Measurements from ENCODE around the gene KRT38. TPM values are rescaled to one million over a fixed set of nuclear protein-coding genes. Genes with fewer than 3 reads are reported as not detected.

Gene KRT38
- total RNA-seq, 3 donors from 2014 or later = not detected

GRCh38 chr17:41404024-41404671 lies 36.6 kb downstream of the KRT38 start:
- H3K4me1 ChIP-seq = peaks cover 0 to 14% of the 10 kb centered on the region in 2 donors
- H3K4me3 ChIP-seq = no peak overlapping the region
- no peaks in the 10 kb centered on the region for H3K27me3 ChIP-seq
- no peaks in the 10 kb centered on the region for H3K36me3 ChIP-seq
- no peaks in the 10 kb centered on the region for H3K9me3 ChIP-seq
- peak in 1 of 2 donors; percentile 91 for DNase-seq (ENCODE audit: low spot score in 2 of 2)
- peak overlapping the region; percentile 88 to 91 for H3K27ac ChIP-seq
- intact Hi-C loops (cut with DNase I; ENCODE audit: low total_unique reads) = no loop called here
- no peak for TF ChIP-seq CTCF (IDR thresholded peaks at IDR 0.05)
- peak in 1 of 3 donors; percentile 76 for TF ChIP-seq POLR2AphosphoS5 (IDR thresholded peaks at IDR 0.05)

GRCh38 chr17:41403404-41404023 lies 37.3 kb downstream of the KRT38 start:
- no peak for DNase-seq (ENCODE audit: low spot score in 2 of 2)
- Histone ChIP-seq H3K4me1 (peaks cover 0 to 14% of the 10 kb centered on the region in 2 donors), H3K27me3 (no peaks in the 10 kb centered on the region), H3K4me3 (no peak overlapping the region), H3K27ac (peak overlapping the region; percentile 88 to 91), H3K36me3 (no peaks in the 10 kb centered on the region), H3K9me3 (no peaks in the 10 kb centered on the region)
- intact Hi-C loops (cut with DNase I; ENCODE audit: low total_unique reads) = no loop called here
- TF ChIP-seq POLR2A (IDR thresholded peaks at IDR 0.05) = no peak
- no peak for TF ChIP-seq POLR2AphosphoS5 (IDR thresholded peaks at IDR 0.05)
- TF ChIP-seq CTCF (IDR thresholded peaks at IDR 0.05) = no peak

GRCh38 chr17:41402161-41402560 lies 38.6 kb downstream of the KRT38 start:
- H3K4me3 ChIP-seq = no peak overlapping the region
- H3K9me3 ChIP-seq = no peaks in the 10 kb centered on the region
- intact Hi-C loops (cut with DNase I; ENCODE audit: low total_unique reads) = loop anchor here (1.0 kb wide), 1 partner anchor 25 kb away; no protein-coding TSS in a partner anchor
- TF ChIP-seq POLR2AphosphoS5 (IDR thresholded peaks at IDR 0.05) (no peak), POLR2A (IDR thresholded peaks at IDR 0.05) (no peak), CTCF (IDR thresholded peaks at IDR 0.05) (no peak)
- H3K27me3 ChIP-seq = no peaks in the 10 kb centered on the region
- peak overlapping the region; percentile 88 to 91 for H3K27ac ChIP-seq
- peak in 1 of 2 donors; percentile 62 for DNase-seq (ENCODE audit: low spot score in 2 of 2)
- H3K36me3 ChIP-seq = no peaks in the 10 kb centered on the region
- peaks cover 0 to 14% of the 10 kb centered on the region in 2 donors for H3K4me1 ChIP-seq

- Histone ChIP-seq H3K9me3 (no peaks in the 10 kb centered on the region), H3K36me3 (no peaks in the 10 kb centered on the region), H3K27me3 (no peaks in the 10 kb centered on the region), H3K27ac (no peak within 1 kb of the TSS), H3K4me3 (no peak within 1 kb of the TSS), H3K4me1 (peaks cover 0 to 4% of the 10 kb centered on the region in 2 donors)
- DNase-seq (ENCODE audit: low spot score in 2 of 2) = no peak
- TF ChIP-seq POLR2A (IDR thresholded peaks at IDR 0.05) (no peak), CTCF (IDR thresholded peaks at IDR 0.05) (no peak), POLR2AphosphoS5 (IDR thresholded peaks at IDR 0.05) (no peak)
- intact Hi-C loops (cut with DNase I; ENCODE audit: low total_unique reads) = no loop called here
Measured at GRCh38 chr17:41396996-41397660, 43.7 kb downstream of the KRT38 start, which contains the start of gene KRT31. KRT31 (minus strand) TSS chr17:41397608; CDS start chr17:41397539, 69 bp downstream.

- Histone ChIP-seq H3K4me1 (no peaks in the 10 kb centered on the region), H3K27ac (no peak overlapping the region), H3K27me3 (no peaks in the 10 kb centered on the region), H3K36me3 (no peaks in the 10 kb centered on the region), H3K4me3 (no peak overlapping the region), H3K9me3 (no peaks in the 10 kb centered on the region)
- intact Hi-C loops (cut with DNase I; ENCODE audit: low total_unique reads) = no loop called here
- no peak for TF ChIP-seq POLR2AphosphoS5 (IDR thresholded peaks at IDR 0.05)
- no peak for TF ChIP-seq POLR2A (IDR thresholded peaks at IDR 0.05)
- TF ChIP-seq CTCF (IDR thresholded peaks at IDR 0.05) = no peak
- no peak for DNase-seq (ENCODE audit: low spot score in 2 of 2)
Measured at GRCh38 chr17:41396340-41396739, 44.4 kb downstream of the KRT38 start.
